Right ventricle myocardium superior (tissue), 1 donor: ENCODE measurements around the gene CACHD1. TPM values are rescaled to one million over a fixed set of nuclear protein-coding genes. Genes with fewer than 3 reads are reported as not detected.

Source experiments
- ATAC-seq: fragments of 200-7000 bp; cut with Tn5 transposase; one replicate; pipeline ENCODE4 v1.9.1; 2020; ENCODE audit warnings: mild to moderate bottlenecking; ENCODE audit not compliant: poor library complexity
- DNase-seq: peaks from one replicate; pipeline ENCODE4 v3.0.0-alpha.2; 2020
- intact Hi-C: fragments of 100-400 bp; cut with DNase I; formaldehyde crosslinking; loops from one replicate; pipeline ENCODE4 v1.11.2; 2022
- total RNA-seq: library from RNA; stranded (reverse); fragmentation: NEBNext Ultra II Directional; extraction: Animal tissue kit (Norgen Biotek cat#: 25700); gene quantifications from one replicate; pipeline ENCODE4 v1.2.1, GENCODE V29; 2021
- donor health status: DM: no; HTN: yes; CAD: no; lungs with severe emphysema.

Gene CACHD1
- total RNA-seq, 1 donor from 2014 or later: 4.2 TPM

DNA sequence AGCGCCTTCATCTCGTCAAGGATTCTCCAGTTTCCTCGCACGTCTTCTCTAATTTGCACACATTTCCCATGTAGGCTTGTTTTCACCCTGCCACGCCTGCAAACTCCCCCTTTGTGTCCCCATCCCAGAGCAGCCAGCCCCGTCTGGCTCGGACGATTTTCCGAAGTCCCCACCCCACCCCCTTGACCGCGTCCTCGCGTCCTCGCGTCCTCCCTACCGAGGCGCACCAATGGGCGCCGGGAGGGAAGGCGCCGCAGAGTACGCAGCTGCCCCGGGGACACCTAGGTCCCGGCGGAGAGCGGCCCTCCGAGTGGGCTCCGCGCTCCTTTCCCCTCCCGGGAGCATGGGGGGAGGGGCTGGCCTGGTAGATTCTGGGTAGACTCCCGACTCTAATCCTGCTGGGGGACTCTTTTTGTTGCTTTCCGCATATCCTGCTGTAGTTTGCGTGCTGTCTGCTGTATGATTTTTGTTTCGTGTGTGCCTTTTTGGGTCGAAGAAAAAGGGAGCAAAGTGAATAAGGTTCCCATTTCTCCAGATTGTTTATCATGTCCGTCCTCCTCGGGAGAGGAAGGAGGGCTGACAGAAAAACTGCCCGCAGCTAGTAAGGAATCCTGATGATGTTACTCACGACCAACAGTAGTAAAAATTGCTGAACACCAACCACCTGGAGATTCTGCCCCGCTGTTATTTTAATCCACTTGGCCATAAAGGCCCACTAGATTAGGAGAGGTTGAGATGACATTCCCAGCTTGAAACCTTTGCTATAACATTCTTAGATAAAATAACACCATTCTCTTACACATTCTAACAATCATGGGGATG is 1.5 kb downstream of the CACHD1 start:
- DNase-seq: peak; percentile 64
- intact Hi-C loops: loop anchor here (10.0 kb wide), 2 partner anchors 73 to 193 kb away; no protein-coding TSS in a partner anchor
- ATAC-seq: peak; percentile 47

GRCh38 chr1:64472040-64472376 is 2.1 kb downstream of the CACHD1 start:
- no peak for ATAC-seq
- intact Hi-C loops: loop anchor here (10.0 kb wide), 2 partner anchors 73 to 193 kb away; no protein-coding TSS in a partner anchor
- DNase-seq: no peak

GRCh38 chr1:64472805-64473204 is 2.9 kb downstream of the CACHD1 start:
- ATAC-seq: no peak
- DNase-seq: no peak
- intact Hi-C loops: loop anchor here (10.0 kb wide), 2 partner anchors 72 to 192 kb away; no protein-coding TSS in a partner anchor

DNA sequence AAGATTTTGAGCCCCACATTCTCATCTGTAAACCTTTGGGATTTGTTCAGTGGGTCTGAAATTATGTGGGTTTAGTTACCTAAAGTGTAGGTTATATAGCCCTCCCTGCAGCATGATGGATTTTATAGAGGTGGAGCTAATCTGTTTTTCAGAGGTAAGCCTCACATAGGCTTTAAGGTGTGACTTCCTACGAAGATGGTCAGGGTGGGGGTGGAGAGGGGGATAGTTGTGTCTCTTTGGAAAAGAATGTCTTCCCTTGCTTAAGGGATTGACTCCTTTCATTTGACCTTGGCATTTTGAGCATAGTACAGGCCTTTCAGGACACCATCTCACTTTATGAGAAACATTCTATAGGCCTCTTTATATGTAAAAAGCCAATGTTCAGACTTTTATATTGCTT is 3.4 kb downstream of the CACHD1 start:
- intact Hi-C loops: loop anchor here (10.0 kb wide), 2 partner anchors 71 to 191 kb away; no protein-coding TSS in a partner anchor
- ATAC-seq: no peak
- DNase-seq: no peak

- ATAC-seq: no peak
- DNase-seq: no peak
- intact Hi-C loops: loop anchor here (10.0 kb wide), 2 partner anchors 71 to 191 kb away; no protein-coding TSS in a partner anchor
Measured at GRCh38 chr1:64474133-64474532, 4.2 kb downstream of the CACHD1 start.

DNA sequence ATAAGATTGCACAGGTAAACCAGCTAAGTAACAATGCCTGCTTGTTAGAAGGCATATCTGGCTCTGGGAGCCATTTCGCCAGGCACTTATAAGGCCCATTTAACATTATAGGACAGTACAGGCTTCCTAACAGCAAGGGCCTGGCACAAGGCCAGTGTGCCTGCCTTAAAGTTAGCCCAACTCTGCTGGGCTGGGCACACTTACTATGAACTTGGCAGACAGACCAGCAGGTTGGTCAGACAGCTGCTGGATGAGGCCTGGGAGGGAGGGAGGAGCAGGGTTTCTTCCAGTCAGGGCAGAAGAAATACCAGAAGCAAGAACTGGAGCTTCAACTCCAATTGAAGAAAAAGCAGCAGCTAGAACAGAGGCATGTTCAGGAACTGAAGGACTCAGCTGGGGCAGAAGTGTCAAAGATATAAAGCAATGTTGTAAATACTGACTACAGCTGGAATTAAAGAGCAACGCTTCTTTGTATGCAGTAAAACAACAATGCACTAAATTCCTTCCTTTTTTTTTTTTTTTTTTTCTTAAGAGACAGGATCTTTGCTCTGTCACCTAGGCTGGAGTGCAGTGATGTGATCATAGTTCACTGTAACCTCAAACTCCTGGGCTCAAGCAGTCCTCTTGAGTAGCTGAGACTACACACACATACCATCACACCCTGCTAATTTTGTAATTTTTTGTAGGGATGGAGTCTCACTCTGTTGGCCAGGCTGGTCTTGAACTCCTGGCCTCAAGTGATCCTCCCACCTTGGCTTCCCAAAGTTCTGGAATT is 4.9 kb downstream of the CACHD1 start:
- intact Hi-C loops: loop anchor here (10.0 kb wide), 2 partner anchors 70 to 190 kb away; no protein-coding TSS in a partner anchor
- peak; percentile 80 for DNase-seq
- ATAC-seq: peak; percentile 42

DNA sequence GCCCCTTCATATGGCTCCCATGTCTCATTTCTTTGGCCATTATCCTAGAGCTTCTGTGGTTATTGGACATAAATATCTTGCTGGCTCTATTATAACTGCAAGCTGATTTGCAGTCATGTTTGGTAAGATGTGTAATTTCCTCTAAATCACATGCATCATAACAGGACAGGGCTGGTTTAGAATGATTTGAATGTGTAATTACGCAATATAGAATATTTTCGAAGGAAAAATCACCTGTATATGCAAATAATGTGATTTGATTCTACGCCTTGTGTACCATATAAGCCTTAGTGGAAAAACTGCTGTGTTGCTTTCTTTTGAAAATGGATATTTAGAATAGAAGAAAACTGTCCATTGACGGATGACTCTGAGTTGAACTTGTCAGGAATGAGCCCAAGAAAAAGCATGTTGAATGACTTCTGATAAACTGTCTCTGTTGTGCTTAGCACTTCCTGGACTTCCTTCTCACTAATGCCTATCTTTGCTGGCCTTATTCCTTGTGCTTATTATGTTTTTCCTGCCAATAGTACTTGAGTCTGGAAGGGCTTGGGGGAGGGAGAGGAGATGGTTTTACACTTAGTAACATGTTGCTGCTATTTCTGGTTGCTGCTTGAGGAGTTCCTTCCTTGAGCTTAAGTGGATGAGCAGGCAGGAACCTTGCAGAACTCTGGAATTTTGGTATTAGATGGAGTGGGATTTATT is 6.5 kb downstream of the CACHD1 start:
- DNase-seq: no peak
- intact Hi-C loops: loop anchor here (10.0 kb wide), 2 partner anchors 68 to 188 kb away; no protein-coding TSS in a partner anchor
- peak; percentile 89 for ATAC-seq

DNA sequence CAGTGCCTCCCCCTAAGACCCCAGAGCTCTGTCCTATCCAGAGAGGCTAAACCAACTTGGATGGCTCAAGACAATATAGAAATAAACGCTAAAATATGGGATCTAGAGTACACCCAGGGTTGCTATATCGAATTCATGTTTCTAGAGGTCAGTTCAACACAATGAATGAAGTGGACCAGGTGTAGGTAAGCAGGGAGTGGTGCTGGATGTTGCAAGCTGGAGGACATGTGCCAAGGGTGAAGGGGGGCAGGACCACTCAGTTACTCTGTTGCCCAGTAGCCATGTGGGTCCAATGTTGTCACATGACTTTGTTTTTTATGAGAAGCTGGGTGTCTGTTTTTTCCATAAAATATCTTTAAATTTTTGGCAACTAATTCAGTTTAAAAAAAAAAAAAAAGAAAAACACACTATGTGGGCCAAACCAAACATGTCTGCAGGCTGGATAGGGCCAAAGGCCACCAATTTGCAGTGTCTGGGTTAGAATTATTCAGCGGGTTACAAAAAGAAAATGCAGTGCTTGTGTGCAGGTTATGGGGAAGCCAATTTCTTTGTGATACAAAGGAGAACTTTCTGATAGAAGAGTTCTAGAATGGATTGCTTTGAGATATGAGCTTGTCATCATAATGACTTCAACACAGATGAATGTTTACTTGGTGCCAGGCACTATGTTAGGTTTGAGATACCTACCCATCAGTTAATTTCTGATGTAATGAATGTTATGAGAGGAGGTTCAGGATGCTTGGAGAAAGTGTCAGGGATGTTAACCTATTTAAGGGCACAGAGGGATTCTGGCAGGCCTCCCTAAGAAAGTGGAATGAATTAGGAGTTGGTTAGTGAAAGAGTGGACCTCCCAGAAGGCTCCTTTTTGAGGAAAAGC is 8.9 kb downstream of the CACHD1 start:
- ATAC-seq: no peak
- intact Hi-C loops: loop anchor here (10.0 kb wide), 2 partner anchors 66 to 186 kb away; no protein-coding TSS in a partner anchor
- no peak for DNase-seq

DNA sequence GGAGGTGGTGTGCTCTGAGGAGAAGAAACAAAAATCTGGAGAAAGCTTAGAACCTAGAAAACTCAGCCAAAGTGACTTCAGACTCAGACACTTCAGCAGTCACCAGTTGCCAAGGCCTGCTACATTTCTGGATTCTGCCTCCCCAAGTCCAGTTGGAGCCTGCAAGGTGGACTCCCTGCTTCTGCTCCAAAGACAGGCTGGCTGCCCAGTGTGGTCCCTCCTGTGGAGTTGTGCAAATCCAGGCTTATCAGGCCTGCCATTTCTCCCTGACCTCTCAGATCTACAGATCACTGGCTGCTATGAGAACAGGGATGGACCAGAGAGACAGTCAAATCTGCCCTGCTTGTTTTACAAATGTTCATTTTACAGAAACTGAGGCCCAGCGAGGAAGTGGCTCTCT is 9.9 kb downstream of the CACHD1 start:
- ATAC-seq (no peak), DNase-seq (no peak)
- intact Hi-C loops: loop anchor here (10.0 kb wide), 2 partner anchors 65 to 185 kb away; no protein-coding TSS in a partner anchor

DNA sequence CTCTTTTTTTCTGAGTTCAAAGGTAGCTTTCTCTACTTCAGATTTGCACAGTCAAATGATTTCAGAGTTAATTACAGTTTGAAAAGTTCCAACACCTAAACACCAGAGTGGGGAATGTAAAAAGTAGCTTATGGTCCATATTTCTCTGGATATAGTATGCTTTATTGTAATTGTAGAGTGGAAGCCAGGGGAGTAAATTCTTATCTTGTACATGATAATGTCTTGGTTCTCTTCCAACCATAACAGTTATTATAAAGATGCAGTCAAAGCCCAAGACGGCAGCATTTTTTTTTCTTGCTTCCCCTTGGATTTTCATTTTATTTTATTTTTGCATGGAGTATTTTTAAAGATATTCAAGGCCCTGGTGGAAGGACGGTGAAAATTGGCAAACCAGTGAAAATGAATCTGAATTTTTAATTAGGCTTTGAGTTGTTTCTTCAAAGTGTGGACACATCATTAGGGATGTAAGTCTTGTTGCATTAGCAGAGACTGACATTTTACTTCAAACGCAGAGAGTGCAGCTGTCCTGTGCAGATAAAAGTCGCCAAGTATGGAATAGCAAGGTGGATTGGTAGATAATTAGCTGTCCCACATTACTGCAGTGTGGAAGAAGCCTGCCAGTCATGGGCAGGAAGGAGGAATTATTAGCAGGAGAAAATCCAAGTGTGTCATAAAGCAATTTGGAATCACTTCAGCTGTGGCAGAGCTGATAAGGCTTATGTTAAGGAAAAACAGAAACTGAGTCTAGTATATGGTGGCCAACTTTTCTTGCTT is 11.3 kb downstream of the CACHD1 start:
- no peak for DNase-seq
- intact Hi-C loops: no loop called here
- ATAC-seq: no peak

DNA sequence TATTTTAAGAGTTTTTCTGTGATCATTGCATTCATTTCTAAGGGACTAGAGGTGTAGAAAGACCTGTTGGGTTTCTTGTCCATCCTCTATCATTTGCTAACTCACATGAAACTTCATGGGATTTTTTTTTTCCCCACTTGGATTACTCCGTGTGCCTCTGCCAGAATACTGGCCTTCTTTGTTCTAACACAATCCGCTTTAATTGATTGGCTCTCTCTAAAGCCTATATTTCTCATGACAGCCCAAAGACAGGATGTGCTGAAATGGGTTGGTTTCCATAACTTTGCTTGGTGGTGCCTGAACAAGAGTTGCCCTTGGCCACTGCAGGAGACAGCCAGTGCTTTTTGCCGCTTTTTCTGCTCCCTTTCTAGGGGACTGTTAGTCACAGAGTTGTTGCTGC is 12.2 kb downstream of the CACHD1 start:
- intact Hi-C loops: no loop called here
- no peak for ATAC-seq
- DNase-seq: no peak

DNA sequence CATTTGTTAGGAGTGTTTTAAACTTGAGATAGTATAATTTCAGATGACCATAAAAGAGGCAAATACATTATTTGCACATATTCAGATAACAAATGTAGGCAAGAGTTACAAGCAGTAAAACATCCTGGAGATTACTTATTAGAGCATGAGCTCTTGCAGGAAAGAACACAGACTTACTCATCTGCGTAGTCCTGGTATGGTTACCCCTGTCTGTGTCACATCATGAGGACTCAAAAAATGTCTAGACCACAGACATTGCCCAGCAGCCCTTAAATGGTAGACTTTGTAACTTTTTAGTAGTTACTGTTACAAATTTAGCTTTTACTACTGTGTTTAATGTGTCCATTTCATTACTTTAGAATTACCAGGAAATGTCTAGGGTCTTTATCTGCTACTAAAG is 12.8 kb downstream of the CACHD1 start:
- intact Hi-C loops: no loop called here
- DNase-seq: no peak
- no peak for ATAC-seq

DNA sequence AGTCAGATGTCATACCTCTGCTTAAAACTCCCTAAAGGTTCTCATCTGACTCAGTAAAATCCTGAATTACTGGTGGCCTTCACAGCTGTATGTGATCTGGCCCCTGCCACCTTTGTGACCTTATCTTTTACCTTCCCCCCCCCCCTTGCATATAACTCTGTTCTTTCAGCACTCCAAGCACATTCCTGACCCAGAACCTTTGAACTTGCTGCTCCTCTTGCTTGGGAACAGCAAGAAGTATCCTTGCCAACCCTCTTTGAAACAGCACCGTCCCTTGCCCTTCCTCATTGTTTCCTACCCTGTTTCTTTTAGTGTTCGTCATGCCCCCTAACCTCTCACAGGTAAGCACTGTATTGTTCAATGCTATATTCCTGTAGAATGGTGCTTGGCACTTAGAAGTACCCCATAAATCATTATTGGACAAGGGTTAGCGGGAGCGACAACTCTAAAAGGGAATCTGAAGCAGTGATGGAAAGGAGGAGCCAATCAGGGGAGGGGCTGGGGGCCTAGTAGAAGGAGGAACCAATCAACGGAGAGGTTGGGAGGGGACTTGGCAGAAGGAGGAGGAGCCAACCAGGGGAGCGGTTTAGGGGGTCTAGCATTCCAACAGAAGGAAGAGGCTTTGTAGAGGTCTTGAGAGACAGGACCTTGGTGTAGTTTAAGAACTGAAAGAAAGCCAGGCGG is 13.9 kb downstream of the CACHD1 start:
- DNase-seq: no peak
- intact Hi-C loops: no loop called here
- ATAC-seq: no peak

- no peak for DNase-seq
- intact Hi-C loops: no loop called here
- ATAC-seq: no peak
Measured at GRCh38 chr1:64484651-64485050, 14.7 kb downstream of the CACHD1 start.

DNA sequence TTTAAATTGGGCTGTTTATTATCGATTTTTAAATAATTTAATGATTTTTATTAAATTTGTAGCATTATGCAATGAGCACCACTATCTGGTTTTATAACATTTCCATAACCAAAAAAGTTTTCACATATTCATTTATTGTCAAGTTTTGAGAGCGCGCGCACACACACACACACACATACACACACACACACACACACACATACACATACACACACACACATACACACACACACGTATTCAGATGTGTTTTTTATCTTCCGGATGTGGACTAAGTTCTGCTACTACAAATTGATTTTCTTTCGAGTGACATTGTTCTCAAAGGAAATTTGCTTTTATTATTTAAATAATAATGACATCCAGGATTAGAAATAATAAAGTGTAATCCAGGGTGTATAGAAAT is 16.3 kb downstream of the CACHD1 start:
- intact Hi-C loops: no loop called here
- no peak for ATAC-seq

GRCh38 chr1:64487061-64487460 is 17.1 kb downstream of the CACHD1 start:
- intact Hi-C loops: no loop called here
- DNase-seq (no peak), ATAC-seq (no peak)

More for the DNA sequence above, 16.3 kb downstream of the CACHD1 start:
- DNase-seq: no peak

DNA sequence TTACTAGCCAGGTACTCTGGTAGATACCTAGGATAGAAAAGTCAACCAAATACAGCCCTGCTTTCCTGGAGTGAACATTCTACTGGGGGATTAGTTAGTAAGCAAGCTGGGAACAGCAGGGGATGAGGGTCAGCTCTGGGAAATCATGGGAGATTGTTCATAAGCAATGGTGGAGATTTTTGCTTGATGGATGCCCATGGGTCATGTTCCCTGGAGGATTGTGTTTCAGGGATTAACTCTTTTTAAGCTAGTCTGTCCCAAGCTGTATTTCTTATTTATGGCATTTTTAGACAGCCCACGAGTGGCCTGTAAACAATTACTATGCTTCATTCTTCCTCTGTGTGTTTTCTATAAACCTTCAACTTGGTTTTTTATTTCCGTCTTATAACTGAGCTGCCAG is 18.9 kb downstream of the CACHD1 start:
- intact Hi-C loops: no loop called here
- DNase-seq (no peak), ATAC-seq (no peak)
